ENCODE measurements around the gene RGMB. TPM values are rescaled to one million over a fixed set of nuclear protein-coding genes. Genes with fewer than 3 reads are reported as not detected.
A peak's percentile ranks its signal among the peaks of the same experiment; 100 is the strongest.

Gene RGMB
- total RNA-seq, 1 donor from 2014 or later: 6.8 TPM

- Histone ChIP-seq H3K36me3 (ENCODE audit: control insufficient read depth, insufficient read depth, low read length) (no peaks in the 10 kb centered on the region), H3K27me3 (ENCODE audit: control insufficient read depth, insufficient read depth, low read length) (no peaks in the 10 kb centered on the region), H3K4me3 (ENCODE audit: low read depth, low read length) (no peak overlapping the region)
- FAIRE-seq (no peak), DNase-seq (ENCODE audit: low read depth) (no peak)
- TF ChIP-seq CTCF (IDR thresholded peaks at IDR 0.05; ENCODE audit: insufficient read depth, low read length, severe bottlenecking): no peak
These were observed 7.6 kb upstream of the RGMB start for GRCh38 chr5:98765815-98766214.

GRCh38 chr5:98767581-98767980, 5.9 kb upstream of the RGMB start:
- no peak for TF ChIP-seq CTCF (IDR thresholded peaks at IDR 0.05; ENCODE audit: insufficient read depth, low read length, severe bottlenecking)
- no peak for DNase-seq (ENCODE audit: low read depth)

GRCh38 chr5:98768160-98768959, 5.1 kb upstream of the RGMB start:
- H3K27me3 ChIP-seq (ENCODE audit: control insufficient read depth, insufficient read depth, low read length): no peaks in the 10 kb centered on the region
- no peak for FAIRE-seq
- H3K36me3 ChIP-seq (ENCODE audit: control insufficient read depth, insufficient read depth, low read length): no peaks in the 10 kb centered on the region
- peak; percentile 58 for DNase-seq (ENCODE audit: low read depth)
- peak; percentile 89 for TF ChIP-seq CTCF (IDR thresholded peaks at IDR 0.05; ENCODE audit: insufficient read depth, low read length, severe bottlenecking)
- H3K4me3 ChIP-seq (ENCODE audit: low read depth, low read length): peak overlapping the region; percentile 69

More at GRCh38 chr5:98767581-98767980, 5.9 kb upstream of the RGMB start:
- Histone ChIP-seq H3K27me3 (ENCODE audit: control insufficient read depth, insufficient read depth, low read length) (no peaks in the 10 kb centered on the region), H3K36me3 (ENCODE audit: control insufficient read depth, insufficient read depth, low read length) (no peaks in the 10 kb centered on the region), H3K4me3 (ENCODE audit: low read depth, low read length) (no peak overlapping the region)
- no peak for FAIRE-seq

- DNase-seq (ENCODE audit: low read depth): no peak
- peak overlapping the region; percentile 69 for H3K4me3 ChIP-seq (ENCODE audit: low read depth, low read length)
- no peaks in the 10 kb centered on the region for H3K27me3 ChIP-seq (ENCODE audit: control insufficient read depth, insufficient read depth, low read length)
- no peak for FAIRE-seq
- no peaks in the 10 kb centered on the region for H3K36me3 ChIP-seq (ENCODE audit: control insufficient read depth, insufficient read depth, low read length)
- TF ChIP-seq CTCF (IDR thresholded peaks at IDR 0.05; ENCODE audit: insufficient read depth, low read length, severe bottlenecking): no peak
These were observed 4.6 kb upstream of the RGMB start for GRCh38 chr5:98768960-98769209.

GRCh38 chr5:98769210-98769958, 4.1 kb upstream of the RGMB start:
- H3K36me3 ChIP-seq (ENCODE audit: control insufficient read depth, insufficient read depth, low read length): no peaks in the 10 kb centered on the region
- DNase-seq (ENCODE audit: low read depth) (no peak), FAIRE-seq (no peak)
- TF ChIP-seq CTCF (IDR thresholded peaks at IDR 0.05; ENCODE audit: insufficient read depth, low read length, severe bottlenecking): peak; percentile 82
- peak overlapping the region; percentile 69 for H3K4me3 ChIP-seq (ENCODE audit: low read depth, low read length)
- no peaks in the 10 kb centered on the region for H3K27me3 ChIP-seq (ENCODE audit: control insufficient read depth, insufficient read depth, low read length)
